ENCODE results near the gene OLFML2A.

GRCh38 chr9:124792257-124793014 lies 15.5 kb downstream of the OLFML2A start:
- no peak for TF ChIP-seq GATA2 (IDR thresholded peaks at IDR 0.05; ENCODE audit: low read depth, low read length)
- no peak for TF ChIP-seq GATA3 (IDR thresholded peaks at IDR 0.05; ENCODE audit: low read depth, low read length)
